Prostate gland (tissue), 2 donors: ENCODE measurements around the gene MORC1. TPM values are rescaled to one million over a fixed set of nuclear protein-coding genes. Genes with fewer than 3 reads are reported as not detected.

Experiments used
- DNase-seq: peaks from one replicate; pipeline ENCODE4 v3.0.0-alpha.2; 2019; ENCODE audit warnings: low spot score
- H3K27ac ChIP-seq, 2 donors: fragments of 200-600 bp; sonication (generic); 2 replicates each; pipeline ENCODE4 v1.5.1; 2017 to 2019
- H3K27me3 ChIP-seq: fragments of 200-600 bp; sonication (generic); replicated peaks from 2 replicates; pipeline ENCODE4 v1.5.1; 2019; ENCODE audit not compliant: insufficient read depth
- H3K36me3 ChIP-seq, 2 donors: fragments of 200-600 bp; sonication (generic); 1 replicate in 1 of 2; 2 replicates in 1 of 2; pipeline versions ENCODE4 v1.5.1 to v1.8.1; 2017 to 2019
- H3K4me1 ChIP-seq: fragments of 200-600 bp; sonication (generic); replicated peaks from 2 replicates; pipeline ENCODE4 v1.5.1; 2019
- H3K4me3 ChIP-seq, 2 donors: fragments of 200-600 bp; sonication (generic); 2 replicates each; pipeline ENCODE4 v1.5.1; 2017 to 2019
- H3K9me3 ChIP-seq: fragments of 200-600 bp; sonication (generic); 2 replicates; pipeline ENCODE4 v1.5.1; 2017
- CTCF ChIP-seq, 4 experiments: fragments of 200-600 bp in 2 of 4; fragments of 450-650 bp in 2 of 4; sonication (generic) in 2 of 4; IDR thresholded peaks; 1 replicate in 3 of 4; 2 replicates in 1 of 4; pipeline ENCODE4 v1.5.1; 2016 to 2019; ENCODE audit warnings: antibody characterized with exemption in 4 of 4, mild to moderate bottlenecking in 2 of 4, moderate library complexity in 2 of 4
- POLR2A ChIP-seq: fragments of 450-650 bp; IDR thresholded peaks from one replicate; pipeline ENCODE4 v1.6.1; 2016; ENCODE audit warnings: antibody characterized with exemption, mild to moderate bottlenecking
- POLR2AphosphoS5 ChIP-seq: sonication (generic); formaldehyde crosslinking; IDR thresholded peaks from one replicate; pipeline ENCODE4 v1.6.1; 2017; ENCODE audit warnings: antibody characterized with exemption
- WGBS: methylation state at CpG from one replicate; pipeline ENCODE4 v1.1.5; 2018; 5-methylcytosine and 5-hydroxymethylcytosine counted together
- intact Hi-C: fragments of 100-400 bp; cut with DNase I; formaldehyde crosslinking; loops from one replicate; pipeline ENCODE4 v1.14.2; 2022
- total RNA-seq, 2 donors: library from RNA; depleted of rRNA; stranded (reverse); fragments of >200 nt; gene quantifications; one replicate each; pipeline ENCODE4 v1.1.0, GENCODE V29; 2016

MORC1 gene
- total RNA-seq, 2 donors from 2014 or later: 6.6 TPM; not detected in 1

GRCh38 chr3:108946292-108947285 lies 171.3 kb downstream of the MORC1 start:
- intact Hi-C loops: no loop called here
- WGBS: 83% methylated on average over 11 of the region's 11 CpGs
- no peak overlapping the region for H3K4me3 ChIP-seq
- no peak for TF ChIP-seq POLR2A
- no peak for TF ChIP-seq CTCF (IDR thresholded peaks at IDR 0.05)
- TF ChIP-seq POLR2AphosphoS5: no peak
- no peaks in the 10 kb centered on the region for H3K27me3 ChIP-seq
- no peaks in the 10 kb centered on the region for H3K9me3 ChIP-seq
- H3K36me3 ChIP-seq: no peaks in the 10 kb centered on the region
- no peak for DNase-seq
- H3K4me1 ChIP-seq: no peaks in the 10 kb centered on the region
- H3K27ac ChIP-seq: no peak overlapping the region

- no peaks in the 10 kb centered on the region for H3K36me3 ChIP-seq
- H3K27me3 ChIP-seq: no peaks in the 10 kb centered on the region
- intact Hi-C loops: no loop called here
- no peak for TF ChIP-seq POLR2AphosphoS5
- TF ChIP-seq CTCF (IDR thresholded peaks at IDR 0.05): no peak
- no peak for TF ChIP-seq POLR2A
- no peak overlapping the region for H3K4me3 ChIP-seq
- H3K4me1 ChIP-seq: no peaks in the 10 kb centered on the region
- DNase-seq: no peak
- H3K9me3 ChIP-seq: no peaks in the 10 kb centered on the region
- H3K27ac ChIP-seq: no peak overlapping the region
- 63% methylated on average over 5 of the region's 5 CpGs for WGBS
Observed at GRCh38 chr3:108940568-108941263, 177.2 kb downstream of the MORC1 start.

- Histone ChIP-seq H3K9me3 (no peaks in the 10 kb centered on the region), H3K27ac (no peak overlapping the region), H3K36me3 (no peaks in the 10 kb centered on the region), H3K27me3 (no peaks in the 10 kb centered on the region), H3K4me1 (no peaks in the 10 kb centered on the region), H3K4me3 (no peak overlapping the region)
- intact Hi-C loops: no loop called here
- 76% methylated on average over 4 of the region's 4 CpGs for WGBS
- DNase-seq: no peak
- TF ChIP-seq POLR2A (no peak), POLR2AphosphoS5 (no peak), CTCF (IDR thresholded peaks at IDR 0.05) (no peak)
Observed at GRCh38 chr3:108940166-108940565, 177.8 kb downstream of the MORC1 start.

- intact Hi-C loops: no loop called here
- Histone ChIP-seq H3K36me3 (no peaks in the 10 kb centered on the region), H3K27ac (no peak overlapping the region), H3K4me1 (no peaks in the 10 kb centered on the region), H3K9me3 (no peaks in the 10 kb centered on the region), H3K4me3 (no peak overlapping the region), H3K27me3 (no peaks in the 10 kb centered on the region)
- TF ChIP-seq POLR2A (no peak), POLR2AphosphoS5 (no peak), CTCF (IDR thresholded peaks at IDR 0.05) (no peak)
- WGBS: 70% methylated on average over 8 of the region's 8 CpGs
- DNase-seq: no peak
Observed at GRCh38 chr3:108936924-108937689, 180.8 kb downstream of the MORC1 start.
